ENCODE measurements around the gene ABCA4.

Gene ABCA4

GRCh38 chr1:94095112-94095637, 25.8 kb downstream of the ABCA4 start:
- DNase-seq (ENCODE audit: low spot score) = no peak
- TF ChIP-seq, protein P1, sequence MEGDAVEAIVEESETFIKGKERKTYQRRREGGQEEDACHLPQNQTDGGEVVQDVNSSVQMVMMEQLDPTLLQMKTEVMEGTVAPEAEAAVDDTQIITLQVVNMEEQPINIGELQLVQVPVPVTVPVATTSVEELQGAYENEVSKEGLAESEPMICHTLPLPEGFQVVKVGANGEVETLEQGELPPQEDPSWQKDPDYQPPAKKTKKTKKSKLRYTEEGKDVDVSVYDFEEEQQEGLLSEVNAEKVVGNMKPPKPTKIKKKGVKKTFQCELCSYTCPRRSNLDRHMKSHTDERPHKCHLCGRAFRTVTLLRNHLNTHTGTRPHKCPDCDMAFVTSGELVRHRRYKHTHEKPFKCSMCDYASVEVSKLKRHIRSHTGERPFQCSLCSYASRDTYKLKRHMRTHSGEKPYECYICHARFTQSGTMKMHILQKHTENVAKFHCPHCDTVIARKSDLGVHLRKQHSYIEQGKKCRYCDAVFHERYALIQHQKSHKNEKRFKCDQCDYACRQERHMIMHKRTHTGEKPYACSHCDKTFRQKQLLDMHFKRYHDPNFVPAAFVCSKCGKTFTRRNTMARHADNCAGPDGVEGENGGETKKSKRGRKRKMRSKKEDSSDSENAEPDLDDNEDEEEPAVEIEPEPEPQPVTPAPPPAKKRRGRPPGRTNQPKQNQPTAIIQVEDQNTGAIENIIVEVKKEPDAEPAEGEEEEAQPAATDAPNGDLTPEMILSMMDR (IDR thresholded peaks at IDR 0.05; ENCODE audit: extremely low read depth, insufficient read depth, missing control alignments) = no peak

DNA sequence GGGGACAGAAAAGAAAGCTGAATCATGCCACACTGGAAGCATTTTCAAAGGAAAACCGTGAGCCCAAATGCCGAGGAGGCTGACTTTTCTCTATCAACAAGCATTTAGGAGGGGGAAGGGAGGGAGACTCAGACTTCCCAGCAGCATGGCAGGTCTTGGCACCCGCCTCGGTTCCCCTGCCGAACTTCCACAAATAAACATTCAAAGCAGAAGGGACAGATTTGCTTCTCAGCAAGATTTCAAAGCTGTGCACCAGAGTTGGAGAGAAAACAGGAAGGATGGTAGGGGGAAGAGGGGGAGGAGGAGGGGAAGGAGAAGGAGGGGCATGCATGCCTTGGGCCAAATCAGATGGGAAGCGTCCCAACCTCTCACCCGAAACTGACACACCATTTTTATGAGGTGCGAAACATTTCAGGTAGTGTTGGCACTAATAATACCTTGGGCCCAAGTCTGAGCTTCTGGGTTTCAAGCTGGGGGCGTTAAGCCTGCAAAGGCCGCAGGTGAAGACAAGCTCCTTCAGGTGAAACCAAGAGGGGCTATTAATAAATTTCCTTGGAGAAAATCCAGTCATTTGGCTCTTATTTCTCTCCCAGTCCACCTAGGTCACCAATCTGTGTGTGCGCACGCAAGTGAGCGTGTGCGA, 26.4 kb downstream of the ABCA4 start:
- in situ Hi-C loops (cut with MboI; ENCODE audit: low pct_unique_long_range_greater_than_20kb, low sequenced_read_pairs, unreplicated experiment) = no loop called here
- no peak for DNase-seq (ENCODE audit: low spot score)
- TF ChIP-seq, protein P1 (IDR thresholded peaks at IDR 0.05; ENCODE audit: extremely low read depth, insufficient read depth, missing control alignments) = no peak

More at GRCh38 chr1:94095112-94095637, 25.8 kb downstream of the ABCA4 start:
- in situ Hi-C loops (cut with MboI; ENCODE audit: low pct_unique_long_range_greater_than_20kb, low sequenced_read_pairs, unreplicated experiment) = no loop called here

- no peak for DNase-seq (ENCODE audit: low spot score)
- in situ Hi-C loops (cut with MboI; ENCODE audit: low pct_unique_long_range_greater_than_20kb, low sequenced_read_pairs, unreplicated experiment) = no loop called here
- TF ChIP-seq, protein P1 (IDR thresholded peaks at IDR 0.05; ENCODE audit: extremely low read depth, insufficient read depth, missing control alignments) = no peak
Measured at GRCh38 chr1:94093996-94094395, 27.0 kb downstream of the ABCA4 start.

- no peak for DNase-seq (ENCODE audit: low spot score)
- in situ Hi-C loops (cut with MboI; ENCODE audit: low pct_unique_long_range_greater_than_20kb, low sequenced_read_pairs, unreplicated experiment) = no loop called here
Measured at GRCh38 chr1:94093396-94093795, 27.6 kb downstream of the ABCA4 start.

DNA sequence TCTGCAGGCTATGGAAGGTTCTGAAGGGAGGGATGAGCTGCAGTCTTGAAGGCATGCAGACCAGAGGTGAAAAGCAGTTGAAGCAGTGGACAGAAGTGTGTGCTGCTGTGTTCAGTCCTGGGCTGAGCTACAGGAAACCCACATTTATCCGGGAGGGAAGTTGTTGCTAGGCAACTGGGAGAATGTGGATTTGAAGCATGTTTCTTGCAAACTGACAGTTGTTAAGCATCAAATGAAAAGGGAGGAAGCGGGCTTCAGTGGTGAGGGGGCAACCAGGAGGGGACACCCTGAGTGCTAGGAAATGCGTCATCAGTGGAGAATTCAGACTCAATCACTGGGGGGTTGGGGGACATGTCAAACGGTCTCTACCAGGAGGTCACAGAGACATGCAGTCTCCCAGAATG, 28.7 kb downstream of the ABCA4 start:
- TF ChIP-seq, protein P1 (IDR thresholded peaks at IDR 0.05; ENCODE audit: extremely low read depth, insufficient read depth, missing control alignments) = no peak
- in situ Hi-C loops (cut with MboI; ENCODE audit: low pct_unique_long_range_greater_than_20kb, low sequenced_read_pairs, unreplicated experiment) = no loop called here
- DNase-seq (ENCODE audit: low spot score) = no peak

More at GRCh38 chr1:94093396-94093795, 27.6 kb downstream of the ABCA4 start:
- TF ChIP-seq, protein P1 (IDR thresholded peaks at IDR 0.05; ENCODE audit: extremely low read depth, insufficient read depth, missing control alignments) = no peak

- TF ChIP-seq, protein P1 (IDR thresholded peaks at IDR 0.05; ENCODE audit: extremely low read depth, insufficient read depth, missing control alignments) = no peak
- no peak for DNase-seq (ENCODE audit: low spot score)
- in situ Hi-C loops (cut with MboI; ENCODE audit: low pct_unique_long_range_greater_than_20kb, low sequenced_read_pairs, unreplicated experiment) = no loop called here
Measured at GRCh38 chr1:94090761-94091160, 30.2 kb downstream of the ABCA4 start.

Data from GM13977 (cell line).